MM.1S (cell line): ENCODE data around the gene CDK17.

Experiments
- DNase-seq: peaks from one replicate; pipeline ENCODE4 v3.0.0-alpha.2; 2015
- H2AFZ ChIP-seq: fragments of 300-600 bp; sonication (generic); 2 replicates; pipeline ENCODE4 v1.6.0; 2016; ENCODE audit warnings: antibody characterized with exemption, low read length
- H3F3A ChIP-seq: fragments of 300-600 bp; sonication (generic); 2 replicates; pipeline ENCODE4 v1.6.1; 2016; ENCODE audit warnings: mild to moderate bottlenecking, antibody characterized with exemption, low read length, moderate library complexity, mixed read lengths; ENCODE audit not compliant: insufficient read depth
- H3K27ac ChIP-seq: fragments of 300-600 bp; sonication (generic); 2 replicates; pipeline ENCODE4 v1.5.1; 2016; ENCODE audit warnings: mild to moderate bottlenecking, low read length
- H3K27me3 ChIP-seq: fragments of 300-600 bp; sonication (generic); replicated peaks from 2 replicates; pipeline ENCODE4 v1.6.0; 2016; ENCODE audit warnings: low read length; ENCODE audit not compliant: insufficient read depth
- H3K36me3 ChIP-seq: fragments of 300-600 bp; sonication (generic); replicated peaks from 2 replicates; pipeline ENCODE4 v1.6.1; 2016; ENCODE audit warnings: mild to moderate bottlenecking, low read length, mixed read lengths; ENCODE audit not compliant: insufficient read depth
- H3K4me1 ChIP-seq: fragments of 300-600 bp; sonication (generic); 2 replicates; pipeline ENCODE4 v1.6.1; 2016; ENCODE audit warnings: low read length, mixed read lengths
- H3K4me2 ChIP-seq: fragments of 300-600 bp; sonication (generic); 2 replicates; pipeline ENCODE4 v1.6.0; 2016; ENCODE audit warnings: low read depth, low read length
- H3K4me3 ChIP-seq: fragments of 300-600 bp; sonication (generic); 2 replicates; pipeline ENCODE4 v1.5.1; 2016; ENCODE audit warnings: low read length, mixed read lengths
- H3K79me2 ChIP-seq: fragments of 300-600 bp; sonication (generic); 2 replicates; pipeline ENCODE4 v1.6.1; 2016; ENCODE audit warnings: mixed run types, low read length, mixed read lengths
- H3K9ac ChIP-seq: fragments of 300-600 bp; sonication (generic); 2 replicates; pipeline ENCODE4 v1.6.1; 2016; ENCODE audit warnings: low read length, mixed read lengths
- H3K9me2 ChIP-seq: fragments of 300-600 bp; sonication (generic); replicated peaks from 2 replicates; pipeline ENCODE4 v1.6.1; 2016; ENCODE audit warnings: mild to moderate bottlenecking, low read length, mixed read lengths; ENCODE audit not compliant: insufficient read depth
- H3K9me3 ChIP-seq: fragments of 300-600 bp; sonication (generic); replicated peaks from 2 replicates; pipeline ENCODE4 v1.6.1; 2016; ENCODE audit warnings: mild to moderate bottlenecking, low read length, mixed read lengths; ENCODE audit not compliant: insufficient read depth
- H4K20me1 ChIP-seq: fragments of 300-600 bp; sonication (generic); 2 replicates; pipeline ENCODE4 v1.6.1; 2016; ENCODE audit warnings: mild to moderate bottlenecking, low read length, moderate library complexity, mixed read lengths; ENCODE audit not compliant: insufficient read depth
- CTCF ChIP-seq: fragments of 300-600 bp; sonication (generic); IDR thresholded peaks from 2 replicates; pipeline ENCODE4 v1.5.1; 2016; ENCODE audit warnings: antibody characterized with exemption, low read length, mixed read lengths
- EZH2 ChIP-seq: fragments of 300-600 bp; sonication (generic); optimal IDR thresholded peaks from 2 replicates; pipeline ENCODE3; 2017; ENCODE audit warnings: low read depth, mild to moderate bottlenecking, antibody characterized with exemption, low read length, mixed read lengths
- EZH2phosphoT487 ChIP-seq: fragments of 300-600 bp; sonication (generic); IDR thresholded peaks from 2 replicates; pipeline ENCODE4 v1.6.1; 2018; ENCODE audit warnings: antibody characterized with exemption, low read length

The CDK17 gene

DNA sequence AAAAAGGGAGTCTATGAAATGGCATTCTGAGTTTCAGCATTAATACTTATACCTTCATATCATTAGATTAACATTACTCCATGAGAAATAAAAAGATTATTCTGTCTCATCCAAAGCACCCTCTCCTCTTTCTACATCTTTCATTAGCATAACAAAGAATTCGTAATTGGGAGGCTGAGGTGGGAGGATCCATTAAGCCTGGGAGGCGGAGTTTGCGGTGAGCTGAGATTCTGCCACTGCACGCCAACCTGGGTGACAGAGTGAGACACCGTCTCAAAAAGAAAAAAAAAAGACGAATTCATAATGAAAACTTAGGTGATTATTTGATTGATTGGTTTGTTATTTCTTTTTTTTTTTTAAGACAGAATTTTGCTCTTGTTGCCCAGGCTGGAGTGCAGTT lies 1.8 kb upstream of the CDK17 start:
- Histone ChIP-seq H3K79me2 (peaks cover 24% of the 10 kb centered on the region), H3K27me3 (no peaks in the 10 kb centered on the region), H4K20me1 (no peaks in the 10 kb centered on the region), H3K4me1 (peaks cover 28% of the 10 kb centered on the region), H3K9ac (peak overlapping the region; percentile 69; the same call in 1 of the 2 replicates), H3K27ac (peak overlapping the region; percentile 69; the same call in 1 of the 2 replicates), H3K36me3 (no peaks in the 10 kb centered on the region), H3K9me3 (no peaks in the 10 kb centered on the region), H3K4me3 (peak overlapping the region; percentile 90; the same call in 1 of the 2 replicates), H3K9me2 (no peaks in the 10 kb centered on the region), H3F3A (peaks cover 42% of the 10 kb centered on the region), H2AFZ (peak overlapping the region; percentile 88; the same call in 1 of the 2 replicates), H3K4me2 (peak overlapping the region; percentile 96; the same call in 1 of the 2 replicates)
- DNase-seq = no peak
- no peak for TF ChIP-seq EZH2phosphoT487
- TF ChIP-seq EZH2 = no peak
- no peak for TF ChIP-seq CTCF

DNA sequence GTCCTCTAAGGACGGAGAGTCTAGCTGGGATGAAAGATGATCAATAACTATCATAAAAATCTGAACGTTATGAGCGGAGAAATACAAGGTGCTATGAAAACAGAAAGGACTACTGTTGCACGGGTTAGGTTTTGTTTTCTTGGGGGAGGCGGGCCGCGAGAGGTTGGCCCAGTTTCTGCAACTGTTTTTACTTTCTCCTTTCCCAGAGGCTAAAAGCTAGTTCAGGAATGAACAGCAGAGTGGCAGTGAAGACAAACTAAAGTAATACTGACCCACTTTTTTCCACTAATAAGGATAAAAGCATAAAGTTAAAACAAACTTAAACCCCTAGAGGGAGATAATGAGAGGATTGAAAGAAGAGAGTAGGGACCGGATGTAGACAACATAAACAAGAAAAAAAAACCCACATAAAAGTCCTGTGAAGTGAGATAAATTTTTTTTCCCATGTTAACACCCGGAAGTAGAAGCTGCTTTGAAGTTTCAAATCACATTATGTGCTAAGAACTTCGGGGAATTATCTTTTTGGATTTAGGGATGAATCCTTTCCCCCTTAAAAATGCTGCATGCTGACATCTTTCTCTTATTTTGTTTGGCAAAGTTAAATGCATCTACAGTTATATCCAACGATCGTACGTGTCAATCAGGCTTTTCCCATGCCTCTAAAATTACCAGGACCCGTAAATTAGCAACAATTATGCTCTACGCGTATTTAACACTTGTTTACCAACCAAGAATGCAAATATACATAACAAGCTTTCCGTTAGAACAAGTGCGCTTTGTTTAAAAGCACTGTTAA lies 1.0 kb upstream of the CDK17 start:
- TF ChIP-seq CTCF (peak; percentile 56), EZH2phosphoT487 (no peak), EZH2 (no peak)
- no peaks in the 10 kb centered on the region for H4K20me1 ChIP-seq
- peak; percentile 80 for DNase-seq
- peak overlapping the region; percentile 96 for H3K4me2 ChIP-seq
- peaks cover 42% of the 10 kb centered on the region for H3F3A ChIP-seq
- H3K9ac ChIP-seq = peak overlapping the region; percentile 69
- H3K79me2 ChIP-seq = peaks cover 32% of the 10 kb centered on the region
- H2AFZ ChIP-seq = peak overlapping the region; percentile 88
- no peaks in the 10 kb centered on the region for H3K9me3 ChIP-seq
- peak overlapping the region; percentile 69 for H3K27ac ChIP-seq
- no peaks in the 10 kb centered on the region for H3K36me3 ChIP-seq
- peaks cover 28% of the 10 kb centered on the region for H3K4me1 ChIP-seq
- peak overlapping the region; percentile 90 for H3K4me3 ChIP-seq
- H3K9me2 ChIP-seq = no peaks in the 10 kb centered on the region
- no peaks in the 10 kb centered on the region for H3K27me3 ChIP-seq

- Histone ChIP-seq H3K4me1 (peaks cover 28% of the 10 kb centered on the region), H3K36me3 (no peaks in the 10 kb centered on the region), H3K79me2 (peaks cover 38% of the 10 kb centered on the region), H3K9me3 (no peaks in the 10 kb centered on the region), H3K9me2 (no peaks in the 10 kb centered on the region), H2AFZ (peak overlapping the region; percentile 88), H3K4me2 (peak overlapping the region; percentile 96), H3K27ac (peak overlapping the region; percentile 69), H3K9ac (peak overlapping the region; percentile 69), H3K27me3 (no peaks in the 10 kb centered on the region), H3F3A (peaks cover 42% of the 10 kb centered on the region), H3K4me3 (peak overlapping the region; percentile 90), H4K20me1 (no peaks in the 10 kb centered on the region)
- no peak for DNase-seq
- no peak for TF ChIP-seq EZH2phosphoT487
These were observed 414 bp upstream of the CDK17 start for GRCh38 chr12:96400631-96401075.
